SK-N-SH (cell line): ENCODE results near the gene PEMT.

Experiments
- FOXJ3 ChIP-seq: sonication (generic); formaldehyde crosslinking; IDR thresholded peaks from 2 replicates; pipeline ENCODE4 v1.5.1; 2020; ENCODE audit warnings: mild to moderate bottlenecking, missing genetic modification reagents
- NFIC ChIP-seq: IDR thresholded peaks from 2 replicates; pipeline ENCODE4 v1.4.0; 2012; ENCODE audit warnings: borderline replicate concordance
- RCOR1 ChIP-seq: fragments of 150-350 bp; IDR thresholded peaks from 2 replicates; pipeline ENCODE4 v1.6.1; 2017; ENCODE audit warnings: antibody characterized with exemption, low read length
- RFX5 ChIP-seq: IDR thresholded peaks from 2 replicates; pipeline ENCODE4 v1.6.1; 2012; ENCODE audit warnings: mild to moderate bottlenecking, improper control_type of control experiment, low read length
- RXRA ChIP-seq: IDR thresholded peaks from 2 replicates; pipeline ENCODE4 v1.4.0; 2012; ENCODE audit warnings: low read depth, mild to moderate bottlenecking, borderline replicate concordance
- SMC3 ChIP-seq: IDR thresholded peaks from 2 replicates; pipeline ENCODE4 v1.6.1; 2012; ENCODE audit warnings: low read depth, low read length, improper control_type of control experiment
- TAF1 ChIP-seq: IDR thresholded peaks from 2 replicates; pipeline ENCODE4 v1.6.1; 2012; ENCODE audit warnings: low read depth, mild to moderate bottlenecking, low read length, moderate library complexity, borderline replicate concordance
- TF ChIP-seq, protein P1 (sequence below): fragments of 200-600 bp; sonication (generic); IDR thresholded peaks from 2 replicates; pipeline ENCODE4 v1.6.1; 2017; ENCODE audit warnings: antibody characterized with exemption, mild to moderate bottlenecking, moderate library complexity
- TF ChIP-seq, protein P2 (sequence below): fragments of 150-350 bp; IDR thresholded peaks from 2 replicates; pipeline ENCODE4 v1.6.1; 2017; ENCODE audit warnings: antibody characterized with exemption, low read length, low read depth, borderline replicate concordance
- TF ChIP-seq, protein P3 (sequence below): IDR thresholded peaks from 2 replicates; pipeline ENCODE4 v1.4.0; 2012; ENCODE audit warnings: low read depth

DNA sequence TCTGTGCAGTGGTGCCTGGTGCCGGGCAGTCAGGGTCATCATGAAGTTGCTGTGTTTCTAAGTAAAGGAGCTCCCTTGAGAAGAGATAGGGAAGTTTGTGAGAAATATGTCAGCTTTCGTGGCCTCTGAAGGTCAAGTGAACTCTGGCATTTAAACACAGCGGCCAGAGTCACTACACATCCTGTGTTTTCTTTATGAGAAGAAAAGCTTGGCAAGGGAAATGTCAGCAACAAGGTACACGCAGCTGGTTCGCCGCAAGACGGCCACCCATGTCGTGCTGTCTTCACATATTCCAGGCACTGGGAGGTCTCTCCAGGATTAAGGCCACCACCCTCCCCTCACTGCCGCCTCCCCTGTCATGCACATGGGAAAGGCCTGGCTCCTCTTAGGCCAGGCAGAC, 33.2 kb upstream of the PEMT start:
- TF ChIP-seq RCOR1 (no peak), NFIC (no peak), FOXJ3 (no peak), SMC3 (no peak), RXRA (no peak), RFX5 (no peak), TAF1 (no peak)
- TF ChIP-seq, protein P1, sequence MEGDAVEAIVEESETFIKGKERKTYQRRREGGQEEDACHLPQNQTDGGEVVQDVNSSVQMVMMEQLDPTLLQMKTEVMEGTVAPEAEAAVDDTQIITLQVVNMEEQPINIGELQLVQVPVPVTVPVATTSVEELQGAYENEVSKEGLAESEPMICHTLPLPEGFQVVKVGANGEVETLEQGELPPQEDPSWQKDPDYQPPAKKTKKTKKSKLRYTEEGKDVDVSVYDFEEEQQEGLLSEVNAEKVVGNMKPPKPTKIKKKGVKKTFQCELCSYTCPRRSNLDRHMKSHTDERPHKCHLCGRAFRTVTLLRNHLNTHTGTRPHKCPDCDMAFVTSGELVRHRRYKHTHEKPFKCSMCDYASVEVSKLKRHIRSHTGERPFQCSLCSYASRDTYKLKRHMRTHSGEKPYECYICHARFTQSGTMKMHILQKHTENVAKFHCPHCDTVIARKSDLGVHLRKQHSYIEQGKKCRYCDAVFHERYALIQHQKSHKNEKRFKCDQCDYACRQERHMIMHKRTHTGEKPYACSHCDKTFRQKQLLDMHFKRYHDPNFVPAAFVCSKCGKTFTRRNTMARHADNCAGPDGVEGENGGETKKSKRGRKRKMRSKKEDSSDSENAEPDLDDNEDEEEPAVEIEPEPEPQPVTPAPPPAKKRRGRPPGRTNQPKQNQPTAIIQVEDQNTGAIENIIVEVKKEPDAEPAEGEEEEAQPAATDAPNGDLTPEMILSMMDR: no peak
- TF ChIP-seq, protein P2, sequence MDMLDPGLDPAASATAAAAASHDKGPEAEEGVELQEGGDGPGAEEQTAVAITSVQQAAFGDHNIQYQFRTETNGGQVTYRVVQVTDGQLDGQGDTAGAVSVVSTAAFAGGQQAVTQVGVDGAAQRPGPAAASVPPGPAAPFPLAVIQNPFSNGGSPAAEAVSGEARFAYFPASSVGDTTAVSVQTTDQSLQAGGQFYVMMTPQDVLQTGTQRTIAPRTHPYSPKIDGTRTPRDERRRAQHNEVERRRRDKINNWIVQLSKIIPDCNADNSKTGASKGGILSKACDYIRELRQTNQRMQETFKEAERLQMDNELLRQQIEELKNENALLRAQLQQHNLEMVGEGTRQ: no peak
- TF ChIP-seq, protein P3, sequence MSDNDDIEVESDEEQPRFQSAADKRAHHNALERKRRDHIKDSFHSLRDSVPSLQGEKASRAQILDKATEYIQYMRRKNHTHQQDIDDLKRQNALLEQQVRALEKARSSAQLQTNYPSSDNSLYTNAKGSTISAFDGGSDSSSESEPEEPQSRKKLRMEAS: no peak
